GM04504 (cell line): ENCODE measurements around the gene UBTD2.
"Not testable (repeated sequence)": the region's sequence is repeated elsewhere in the genome, so short reads cannot be mapped to it uniquely, and the experiment has no call there.

Source experiments
- DNase-seq: peaks from one replicate; pipeline ENCODE4 v3.0.0-alpha.2; 2012; ENCODE audit warnings: low read depth

The UBTD2 gene

GRCh38 chr5:172251419-172251818 is 32.1 kb downstream of the UBTD2 start:
- DNase-seq = no peak

- no peak for DNase-seq
Observed at GRCh38 chr5:172248637-172249036, 34.9 kb downstream of the UBTD2 start.

GRCh38 chr5:172245703-172246125 is 37.9 kb downstream of the UBTD2 start:
- DNase-seq = peak; percentile 15

- DNase-seq = no peak
Observed at GRCh38 chr5:172245046-172245445, 38.5 kb downstream of the UBTD2 start.

DNA sequence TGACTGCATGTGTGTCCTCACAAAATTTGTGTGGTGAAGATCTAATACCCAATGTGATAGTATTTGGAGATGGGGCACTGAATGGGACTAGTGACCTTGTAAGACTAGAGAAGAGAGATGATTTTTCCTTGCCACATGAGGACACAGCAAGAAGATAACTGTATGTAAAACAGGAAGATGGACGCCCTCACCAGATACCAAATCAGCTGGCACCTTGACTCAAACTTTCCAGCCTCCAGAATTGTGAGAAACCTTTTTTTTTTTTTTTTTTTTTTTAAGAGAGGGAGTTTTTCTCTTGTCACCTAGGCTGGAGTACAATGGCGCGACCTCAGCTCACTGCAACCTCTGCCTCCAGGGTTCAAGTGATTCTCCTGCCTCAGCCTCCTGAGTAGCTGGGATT is 40.3 kb downstream of the UBTD2 start:
- no peak for DNase-seq

DNA sequence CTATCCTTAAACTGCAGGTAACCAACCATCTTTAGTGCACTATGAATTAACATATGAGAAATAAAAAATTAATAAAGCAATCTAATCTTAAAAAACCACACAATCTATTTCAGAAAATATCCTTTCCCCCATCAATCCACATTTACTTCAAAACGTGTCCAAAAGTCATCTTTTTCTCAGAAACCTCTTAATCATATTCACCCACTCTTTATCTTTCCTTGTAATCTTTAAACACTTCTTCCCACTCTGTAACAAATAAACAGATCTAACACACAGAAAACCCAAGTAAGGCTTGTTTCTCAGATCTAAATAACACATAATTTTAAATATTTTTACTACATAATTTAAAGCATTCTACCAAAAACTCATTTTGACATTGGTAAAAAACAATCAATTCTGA is 45.2 kb downstream of the UBTD2 start:
- no peak for DNase-seq

- no peak for DNase-seq
Observed at GRCh38 chr5:172235827-172236736, 47.5 kb downstream of the UBTD2 start.

GRCh38 chr5:172235132-172235780 is 48.3 kb downstream of the UBTD2 start:
- peak; percentile 5 for DNase-seq

DNA sequence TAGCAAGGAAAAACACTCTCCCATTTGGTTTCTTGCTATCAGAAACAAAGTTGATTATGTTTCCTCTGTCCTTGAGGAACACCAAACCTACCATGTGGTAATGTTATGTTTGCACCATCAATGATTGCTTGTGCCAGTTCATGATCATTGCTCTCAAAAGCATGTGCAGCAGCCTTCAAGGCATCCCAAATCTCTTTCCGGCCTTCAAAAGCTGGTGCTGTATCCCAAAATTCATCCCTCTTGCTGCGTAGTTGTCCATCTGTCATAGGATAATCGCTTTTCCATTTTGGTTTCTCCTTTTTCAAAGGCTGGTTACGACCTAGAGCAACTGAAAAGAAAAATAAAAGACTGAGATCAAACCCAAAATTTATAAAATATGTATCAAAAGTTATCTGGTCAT is 49.5 kb downstream of the UBTD2 start:
- no peak for DNase-seq

GRCh38 chr5:172229904-172230303 is 53.7 kb downstream of the UBTD2 start:
- no peak for DNase-seq

DNA sequence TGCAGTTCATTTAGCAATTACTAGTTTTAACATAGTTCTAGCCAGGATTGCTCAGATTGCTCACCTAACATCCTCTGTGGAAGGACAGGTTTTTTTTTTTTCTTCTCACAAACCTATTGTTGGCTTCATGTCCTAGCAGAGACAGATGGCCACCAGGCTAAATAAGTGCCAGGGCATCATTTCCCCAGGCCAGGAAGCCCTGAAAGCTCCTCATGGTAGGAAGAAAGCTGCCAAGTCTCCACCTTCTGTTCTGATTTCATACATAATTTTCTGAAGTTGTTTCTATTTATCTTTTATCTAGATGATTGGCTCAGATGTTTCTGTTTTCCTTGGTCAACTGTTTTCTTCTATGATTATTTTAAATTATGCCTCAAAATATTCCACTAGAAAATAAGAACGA is 58.6 kb downstream of the UBTD2 start:
- DNase-seq = no peak

DNA sequence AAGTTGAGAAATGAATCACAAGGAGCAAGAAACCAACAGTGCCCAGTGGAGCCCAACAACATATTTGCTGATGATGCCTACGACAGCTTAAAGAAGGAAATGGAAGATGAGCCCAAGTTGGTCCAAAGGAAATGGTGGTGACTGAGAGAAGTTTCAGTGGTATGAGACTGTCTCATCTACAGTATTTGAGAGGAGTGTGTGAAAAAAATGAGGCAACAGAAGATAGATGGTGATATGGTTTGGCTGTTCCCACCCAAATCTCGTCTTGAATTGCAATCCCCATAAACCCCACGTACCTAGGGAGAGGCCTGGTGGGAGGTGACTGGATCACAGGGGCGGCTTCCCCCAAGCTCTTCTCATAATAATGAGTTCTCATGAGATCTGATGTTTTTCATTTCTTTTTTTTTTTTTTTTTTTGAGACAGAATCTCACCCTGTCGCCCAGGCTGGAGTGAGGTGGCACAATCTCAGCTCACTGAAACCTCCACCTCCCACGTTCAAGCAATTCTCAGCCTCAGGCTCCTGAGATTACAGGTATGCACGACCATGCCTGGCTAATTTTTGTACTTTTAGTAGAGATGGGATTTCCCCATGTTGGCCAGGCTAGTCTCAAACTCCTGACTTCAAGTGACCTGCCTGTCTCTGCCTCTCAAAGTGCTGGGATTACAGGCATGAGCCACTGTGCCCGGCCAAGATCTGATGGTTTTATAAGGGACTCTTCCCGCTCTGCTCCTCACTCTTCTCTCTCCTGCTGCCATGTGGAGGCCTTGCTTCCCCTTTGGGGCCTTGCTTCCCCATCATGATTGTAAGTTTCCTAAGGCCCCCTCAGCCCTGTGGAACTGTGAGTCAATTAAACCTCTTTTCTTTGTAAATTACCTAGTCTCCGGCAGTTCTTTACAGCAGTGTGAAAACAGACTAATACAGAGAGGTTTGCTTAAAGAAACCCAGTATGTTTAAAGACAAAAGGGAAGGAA is 59.4 kb downstream of the UBTD2 start:
- no peak for DNase-seq

- no peak for DNase-seq
Observed at GRCh38 chr5:172219296-172219695, 64.3 kb downstream of the UBTD2 start.

- DNase-seq = no peak
Observed at GRCh38 chr5:172216345-172216744, 67.2 kb downstream of the UBTD2 start.

DNA sequence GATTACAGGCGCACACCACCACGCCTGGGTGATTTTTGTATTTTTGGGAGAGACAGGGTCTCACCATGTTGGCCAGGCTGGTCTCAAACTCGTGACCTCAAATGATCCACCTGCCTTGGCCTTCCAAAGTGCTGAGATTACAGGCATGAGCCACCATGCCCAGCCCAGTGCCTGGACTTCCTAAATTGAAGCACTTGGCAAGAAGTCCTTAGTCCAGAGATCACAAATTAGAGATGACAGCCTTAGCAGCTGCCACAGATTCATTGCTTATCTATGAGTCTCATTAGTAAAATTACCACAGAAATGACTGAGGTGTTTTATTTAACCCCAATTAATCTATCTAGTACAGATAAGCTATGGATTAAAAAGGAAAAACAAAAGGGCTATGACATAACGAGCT is 70.4 kb downstream of the UBTD2 start:
- no peak for DNase-seq

GRCh38 chr5:172211676-172212075 is 71.9 kb downstream of the UBTD2 start:
- DNase-seq = no peak

- DNase-seq = no peak
Observed at GRCh38 chr5:172209714-172210113, 73.8 kb downstream of the UBTD2 start.

GRCh38 chr5:172207511-172207910 is 76.1 kb downstream of the UBTD2 start:
- no peak for DNase-seq

GRCh38 chr5:172205984-172206383 is 77.6 kb downstream of the UBTD2 start:
- not testable (repeated sequence) for DNase-seq

- DNase-seq = no peak
Observed at GRCh38 chr5:172200476-172200875, 83.1 kb downstream of the UBTD2 start.

GRCh38 chr5:172199446-172199845 is 84.1 kb downstream of the UBTD2 start:
- DNase-seq = no peak

DNA sequence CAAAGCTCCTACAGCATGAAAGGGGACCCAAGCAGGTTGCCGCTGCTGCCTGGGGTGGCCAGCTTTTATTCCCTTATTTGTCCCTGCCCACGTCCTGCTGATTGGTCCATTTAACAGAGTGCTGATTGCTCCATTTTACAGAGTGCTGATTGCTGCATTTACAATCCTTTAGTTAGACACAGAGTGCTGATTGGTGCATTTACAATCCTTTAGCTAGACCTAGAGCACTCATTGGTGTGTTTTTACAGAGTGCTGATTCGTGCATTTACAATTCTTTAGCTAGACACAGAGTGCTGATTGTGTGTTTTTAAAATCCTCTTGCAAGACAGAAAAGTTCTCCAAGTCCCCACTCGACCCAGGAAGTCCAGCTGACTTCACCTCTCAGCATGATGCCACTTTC is 85.8 kb downstream of the UBTD2 start:
- not testable (repeated sequence) for DNase-seq
